CD4-positive, alpha-beta T cell treated with Interferon alpha-2 for 1 hour (primary cell): ENCODE results near the gene RPL22.

Experiments
- DNase-seq, 2 donors: peaks; one replicate each; pipeline ENCODE4 v3.0.0-alpha.2; 2020 to 2022

Gene RPL22

DNA sequence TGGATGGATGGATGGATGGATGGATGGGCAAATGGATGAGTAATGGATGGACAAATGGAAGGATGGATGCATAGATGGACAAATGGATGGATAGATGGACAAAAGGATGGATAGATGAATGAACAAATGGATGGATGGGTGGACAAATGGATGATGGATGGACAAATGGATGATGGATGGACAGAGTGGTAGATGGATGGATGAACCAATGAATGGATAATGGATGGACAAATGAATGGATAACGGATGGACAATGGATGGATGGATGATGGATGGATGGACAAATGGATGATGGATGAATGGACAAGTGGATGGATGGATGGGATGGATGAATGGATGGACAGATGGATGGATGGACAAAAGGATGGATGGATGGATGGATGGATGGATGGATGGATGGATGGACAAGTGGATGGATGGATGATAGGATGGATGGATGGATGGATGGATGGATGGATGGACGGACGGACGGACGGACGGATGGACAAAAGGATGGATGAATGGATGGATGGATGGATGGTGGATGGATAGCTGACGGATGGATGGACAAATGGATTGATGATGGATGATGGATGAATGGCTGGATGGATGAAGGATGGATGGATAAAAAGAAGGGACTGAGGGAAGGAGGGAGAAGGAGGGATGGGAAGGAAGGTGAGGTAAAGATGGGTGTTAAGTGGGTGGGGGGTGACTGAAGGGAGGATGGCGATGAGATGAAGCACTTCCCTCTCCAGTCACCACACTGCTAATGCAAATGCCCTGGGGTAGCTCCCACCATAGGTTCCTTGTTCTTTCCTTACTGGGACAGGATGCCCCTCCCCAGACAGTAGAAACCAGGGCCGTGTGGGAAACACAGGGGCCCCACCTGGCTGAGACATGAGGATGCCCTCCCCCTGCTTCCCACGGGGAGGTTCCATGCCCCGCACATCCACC, 49.1 kb downstream of the RPL22 start:
- DNase-seq: no peak

DNA sequence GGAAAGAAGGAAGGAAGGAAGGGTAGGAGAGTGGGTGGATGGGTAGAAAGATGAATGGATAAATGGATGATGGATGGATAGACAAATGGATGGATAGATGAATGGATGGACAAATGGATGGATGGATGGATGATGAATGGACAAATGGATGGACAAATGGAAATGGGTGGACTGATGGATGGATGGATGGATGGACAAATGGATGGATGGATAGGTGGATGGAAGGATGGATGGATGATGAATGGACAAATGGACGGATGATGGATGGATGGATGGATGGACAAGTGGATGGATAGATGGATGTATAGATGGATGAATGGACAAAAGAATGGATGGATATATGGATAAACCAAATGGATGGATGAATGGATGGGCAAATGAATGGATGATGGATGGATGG, 49.8 kb downstream of the RPL22 start:
- no peak for DNase-seq

DNA sequence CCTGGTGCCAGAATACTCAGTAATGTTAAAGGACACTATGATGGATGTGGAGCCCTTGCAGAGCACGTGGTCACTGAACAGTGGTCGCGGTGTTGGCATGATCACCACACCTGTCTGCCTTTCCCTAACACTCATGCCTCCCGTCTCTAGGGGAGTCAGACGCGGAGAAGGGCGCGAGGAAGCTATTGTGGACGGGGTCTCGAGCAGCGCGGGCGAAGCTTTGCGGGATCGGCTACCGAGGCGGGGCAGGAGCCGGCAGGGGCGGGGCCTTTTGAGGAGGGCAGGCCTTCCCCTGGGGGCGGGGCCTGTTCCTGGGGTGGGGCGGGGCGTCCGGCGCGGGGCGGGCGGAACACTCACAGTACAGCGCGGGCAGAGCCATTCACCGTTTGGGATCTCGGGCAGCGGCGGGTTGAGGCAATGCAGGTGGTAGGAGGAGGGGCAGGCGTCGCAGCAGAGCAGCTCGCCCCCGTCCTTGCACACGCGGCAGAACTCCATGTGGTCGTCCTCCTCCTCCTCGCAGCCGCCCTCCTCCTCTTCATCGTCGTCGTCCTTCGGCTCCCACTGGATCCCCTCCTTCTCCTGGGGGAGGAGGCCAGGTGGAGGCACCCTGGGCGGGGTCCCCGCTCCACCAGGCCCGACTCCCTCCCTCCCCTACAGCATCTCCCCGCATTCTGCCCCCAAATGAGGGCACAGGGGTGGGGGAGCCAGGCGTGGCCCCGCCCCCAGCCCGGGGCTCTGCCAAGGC, 50.7 kb downstream of the RPL22 start:
- DNase-seq: peak; percentile 58 to 74

DNA sequence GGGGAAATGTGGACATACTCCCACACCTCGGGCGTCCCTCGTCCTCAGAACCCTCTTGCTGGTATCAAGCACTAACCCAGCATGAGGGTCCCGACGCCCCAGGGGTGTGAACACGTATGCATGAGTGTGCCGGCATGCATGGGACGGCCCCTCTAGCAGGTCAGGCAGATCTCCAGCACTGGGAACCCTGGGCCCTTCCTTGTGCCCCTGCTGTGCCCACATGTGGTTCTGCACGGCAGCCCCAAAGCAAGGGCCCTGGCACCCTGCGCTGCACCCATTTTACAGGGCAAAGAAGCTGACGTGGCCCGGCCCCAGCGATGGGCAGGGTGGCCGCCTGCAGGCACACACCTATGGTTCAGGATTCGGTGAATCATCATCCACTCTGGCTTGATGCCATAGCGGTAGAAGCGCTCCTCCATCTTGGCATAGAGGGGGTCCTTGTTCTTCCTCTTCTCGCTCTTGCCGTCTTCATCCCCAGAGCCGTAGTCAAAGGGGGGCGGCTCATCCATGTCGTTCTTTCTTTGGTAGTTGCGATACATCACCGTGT, 53.5 kb downstream of the RPL22 start:
- DNase-seq: no peak

DNA sequence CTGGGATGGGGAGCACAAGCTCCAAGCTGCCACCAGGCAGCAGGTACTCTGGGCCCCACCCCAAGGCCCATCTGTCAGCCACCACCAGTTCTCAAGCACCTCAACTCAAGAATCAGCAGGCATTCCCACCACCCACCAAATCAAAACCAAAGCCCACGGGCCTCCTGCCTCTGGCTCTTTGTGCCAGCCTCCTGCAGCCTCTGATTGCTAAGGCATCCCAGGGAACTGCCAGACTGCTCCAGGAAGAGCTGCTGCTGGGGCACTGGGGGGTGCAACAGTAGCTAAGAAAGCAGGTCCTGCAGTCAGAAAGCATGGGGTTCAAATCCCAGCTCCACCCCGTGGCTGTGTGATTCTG, 54.0 kb downstream of the RPL22 start:
- no peak for DNase-seq

DNA sequence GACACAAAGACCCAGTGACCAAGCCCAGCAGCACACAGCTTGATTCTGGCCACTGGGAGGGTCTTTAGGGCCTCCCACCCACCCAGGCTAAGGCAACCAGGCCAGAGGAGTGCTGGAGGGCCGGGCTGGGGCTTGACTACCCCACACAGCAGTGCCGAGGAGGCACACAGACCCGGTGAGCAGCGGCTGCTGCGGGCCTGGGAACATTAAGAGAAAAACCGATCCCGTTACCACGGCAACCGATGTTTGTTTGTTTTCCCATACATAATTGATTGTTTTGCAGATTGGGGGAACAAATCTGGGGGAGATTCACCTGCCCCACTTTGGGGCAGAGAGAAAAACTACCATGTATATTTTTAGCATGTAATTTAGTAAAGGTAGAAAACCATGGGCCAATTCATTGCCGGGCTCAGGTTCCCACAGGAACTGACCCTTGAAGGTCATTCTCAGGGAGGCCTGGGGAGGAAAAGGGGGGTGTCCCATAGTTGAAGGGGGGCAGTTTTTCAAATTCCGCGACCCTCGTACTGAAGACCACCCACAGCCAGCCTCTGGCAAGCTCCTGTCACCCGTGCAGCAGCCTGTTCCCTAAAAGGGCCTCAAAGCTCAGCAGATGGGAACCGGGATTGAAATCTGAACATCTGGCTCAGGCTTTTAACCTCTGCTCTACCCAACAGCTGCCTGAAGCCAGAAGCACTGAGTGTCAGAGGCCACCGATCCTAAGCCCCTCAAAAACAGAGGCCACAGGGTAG, 54.6 kb downstream of the RPL22 start:
- DNase-seq: no peak

DNA sequence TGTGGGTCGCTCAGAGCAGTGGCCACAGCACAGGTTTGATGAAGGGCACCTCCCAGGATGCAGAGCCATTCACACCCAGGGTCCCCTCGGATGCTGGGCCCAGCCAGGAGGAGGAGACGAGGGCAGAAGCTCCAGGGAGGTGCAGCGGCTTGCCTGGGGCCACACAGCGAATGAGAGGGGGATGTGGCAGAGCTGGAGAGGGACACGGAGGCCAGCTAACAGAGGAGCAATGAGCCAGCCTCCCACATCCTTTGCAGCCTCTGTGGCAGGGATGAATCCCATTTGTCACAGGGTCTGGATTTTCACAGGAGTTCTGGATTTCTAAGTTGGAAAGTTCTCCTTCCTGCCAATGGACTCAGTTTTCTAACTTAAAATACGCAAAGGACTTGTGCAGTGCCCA, 55.2 kb downstream of the RPL22 start:
- DNase-seq: no peak

DNA sequence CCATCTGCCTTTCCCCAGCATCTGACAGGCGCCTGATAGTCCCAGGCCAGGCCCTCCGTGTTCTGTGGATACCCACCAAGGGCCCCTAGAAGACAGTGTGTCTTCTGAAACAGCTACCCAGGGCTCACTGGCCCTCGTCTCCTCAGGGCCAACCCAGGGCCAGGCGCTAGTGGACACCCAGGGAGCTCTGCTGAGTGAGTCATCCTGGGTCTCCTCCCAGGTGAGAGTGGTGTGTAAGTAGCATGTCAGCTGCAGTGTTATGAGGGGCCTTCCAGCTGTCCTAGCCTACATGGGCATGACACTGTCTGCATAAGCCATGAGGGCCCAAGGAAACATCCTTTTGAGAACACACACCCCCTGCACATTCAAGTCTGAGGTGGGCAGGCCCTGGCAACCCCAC, 56.0 kb downstream of the RPL22 start:
- no peak for DNase-seq

DNA sequence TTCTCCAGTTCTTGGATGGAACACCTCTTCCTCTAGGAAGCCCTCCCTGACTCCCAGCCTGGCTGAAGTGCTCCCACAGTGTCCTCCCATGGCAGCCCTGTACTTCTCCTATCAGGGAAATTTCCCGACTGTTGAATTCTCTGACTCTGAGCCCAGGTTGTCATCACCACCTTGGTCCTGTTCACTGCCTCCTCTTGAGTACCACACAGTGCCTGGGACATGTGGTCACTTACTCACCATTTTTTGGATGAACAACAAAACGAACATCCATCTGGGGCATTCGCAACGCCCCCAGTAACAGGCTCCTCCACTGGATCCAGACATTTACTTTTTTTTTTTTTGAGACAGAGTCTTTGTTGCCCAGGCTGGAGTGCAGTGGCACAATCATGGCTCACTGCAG, 56.7 kb downstream of the RPL22 start:
- no peak for DNase-seq

DNA sequence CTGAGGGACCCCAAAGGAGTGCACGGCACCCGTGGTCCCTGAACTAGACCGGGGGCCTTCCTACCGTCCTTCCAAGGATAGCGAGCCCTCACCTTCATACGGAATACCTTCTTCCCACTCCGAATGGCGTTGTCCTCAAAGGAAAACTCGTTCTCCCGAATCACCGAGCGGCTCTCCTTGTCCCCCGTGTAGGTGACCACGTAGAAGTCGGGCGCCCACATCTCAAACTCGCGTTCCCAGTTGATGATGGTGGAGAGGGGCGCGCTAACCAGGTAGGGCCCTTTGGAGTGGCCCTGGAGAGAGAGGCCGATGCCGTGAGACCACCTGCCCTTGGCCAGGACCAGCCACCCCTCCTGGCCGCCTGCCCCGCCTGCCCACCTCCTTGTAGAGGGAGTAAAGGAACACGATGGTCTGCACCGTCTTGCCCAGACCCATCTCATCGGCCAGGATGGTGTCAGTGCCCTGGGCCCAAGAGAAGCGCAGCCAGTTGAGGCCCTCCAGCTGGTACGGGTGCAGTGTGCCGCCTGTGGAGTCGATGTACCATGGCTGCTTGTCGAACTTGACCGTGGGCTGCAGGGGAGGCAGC, 57.3 kb downstream of the RPL22 start:
- no peak for DNase-seq

DNA sequence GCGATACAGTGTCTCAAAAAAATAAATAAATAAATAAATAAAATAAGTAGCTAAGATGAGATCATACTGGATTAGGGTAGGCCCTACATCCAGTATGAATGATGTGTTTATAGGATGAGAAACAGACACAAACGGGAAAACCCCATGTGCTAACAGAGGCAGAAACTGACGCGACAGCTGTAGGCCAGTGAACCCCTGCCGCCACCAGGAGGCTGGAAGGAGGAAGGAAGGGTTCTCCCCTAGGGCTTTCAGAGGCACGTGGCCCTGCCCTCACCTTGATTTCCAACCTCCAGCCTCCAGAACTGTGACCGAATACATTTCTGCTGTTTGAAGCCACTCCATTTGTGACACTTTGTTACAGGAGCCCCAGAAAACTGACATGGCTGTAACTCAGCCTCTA, 57.8 kb downstream of the RPL22 start:
- DNase-seq: no peak

DNA sequence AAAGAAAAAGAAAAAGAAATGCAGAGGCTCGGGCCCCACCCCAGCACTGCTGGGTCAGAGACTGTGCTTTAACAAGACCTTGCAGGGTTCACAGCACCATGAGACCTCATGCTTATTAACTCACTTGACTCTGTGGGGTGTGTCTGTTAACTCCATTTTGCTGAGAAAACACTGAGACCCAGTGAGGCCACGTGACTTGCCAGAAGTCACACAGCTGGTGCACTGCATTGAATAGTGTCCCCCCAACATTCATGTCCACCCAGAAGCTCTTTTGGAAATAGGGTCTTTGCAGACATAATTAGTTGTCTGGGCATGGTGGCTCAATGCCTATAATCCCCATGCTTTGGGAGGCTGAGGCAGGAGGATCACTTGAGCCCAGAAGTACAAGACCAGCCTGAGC, 59.0 kb downstream of the RPL22 start:
- no peak for DNase-seq

DNA sequence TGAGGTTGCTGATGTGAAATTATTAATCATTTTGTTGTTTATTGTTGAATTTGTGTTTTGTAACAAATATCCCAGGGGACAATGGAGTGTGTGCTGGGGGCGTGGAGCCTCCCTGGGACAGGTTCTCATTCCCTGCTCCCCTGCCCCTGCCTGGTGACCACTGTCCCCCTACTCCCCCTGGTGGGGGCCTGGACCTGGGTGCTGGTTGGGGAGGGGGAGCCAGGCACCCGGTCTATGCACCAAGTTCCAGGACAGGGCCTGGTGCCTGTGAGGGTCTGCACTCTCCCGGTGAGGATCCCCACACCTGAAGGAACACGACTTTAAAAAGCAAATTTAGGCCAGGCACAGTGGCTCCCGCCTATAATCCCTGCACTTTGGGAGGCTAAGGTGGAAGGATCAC, 61.6 kb downstream of the RPL22 start:
- no peak for DNase-seq

DNA sequence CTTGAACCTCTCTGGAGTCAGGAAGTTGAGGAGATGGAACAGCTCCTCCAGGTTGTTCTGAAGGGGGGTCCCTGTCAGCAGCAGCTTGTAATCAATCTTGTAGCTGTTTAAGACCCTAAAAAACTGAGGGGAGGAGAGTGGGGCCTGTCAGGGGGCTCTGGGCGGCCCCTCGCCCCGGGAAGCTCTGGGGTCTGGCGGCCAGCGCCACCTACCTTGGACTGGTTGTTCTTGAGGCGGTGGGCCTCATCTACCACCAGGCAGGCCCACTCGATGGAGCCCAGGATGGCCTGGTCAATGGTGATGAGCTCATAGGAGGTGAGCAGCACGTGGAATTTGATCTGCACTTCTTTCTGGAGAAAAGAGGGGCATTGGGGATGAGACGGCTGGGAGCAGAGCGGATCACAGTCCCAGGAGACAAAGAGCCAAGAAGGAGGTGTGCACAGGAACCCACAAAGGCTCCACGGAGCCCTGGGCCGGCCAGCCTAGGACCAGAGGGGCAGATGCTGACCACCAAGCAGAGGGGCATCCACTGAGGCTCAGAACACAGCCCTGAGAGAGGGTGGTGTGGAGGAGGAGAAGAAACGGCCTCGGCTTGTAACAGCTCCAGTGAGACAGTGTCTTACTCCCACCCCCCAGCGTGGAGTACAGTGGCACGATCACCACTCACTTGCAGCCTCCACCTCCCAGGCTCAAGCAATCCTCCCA, 62.7 kb downstream of the RPL22 start:
- DNase-seq: no peak
